ENCODE data around the gene RGS6. TPM values are rescaled to one million over a fixed set of nuclear protein-coding genes. Genes with fewer than 3 reads are reported as not detected.

RGS6 gene
- polyA plus RNA-seq, 3 donors = not detected

GRCh38 chr14:72471346-72471745 is 539.1 kb downstream of the RGS6 start:
- H3K4me3 ChIP-seq (replicated peaks in 1 of 3; ENCODE audit: low read depth in 2 of 3, low read length in 3 of 3) = no peak overlapping the region
- TF ChIP-seq CTCF (IDR thresholded peaks at IDR 0.05) = no peak
- Mint-ChIP-seq H3K27ac (no peak overlapping the region), H3K36me3 (no peaks in the 10 kb centered on the region), H3K9me3 (peaks cover 0 to 5% (median 2%) of the 10 kb centered on the region in 7 donors), H3K4me3 (no peak overlapping the region), H3K4me1 (peaks cover 3% of the 10 kb centered on the region), H3K27me3 (ENCODE audit: low read depth in 3 of 3) (peaks cover 1 to 5% (median 1%) of the 10 kb centered on the region in 3 donors)
- intact Hi-C loops (cut with micrococcal nuclease) = no loop called here
- H3K4me2 ChIP-seq (replicated peaks; ENCODE audit: extremely low read depth, low read length, poor library complexity, severe bottlenecking) = no peak overlapping the region
- WGBS (ENCODE audit: insufficient coverage) = 98% methylated on average over 4 of the region's 6 CpGs
- no peaks in the 10 kb centered on the region for H3K4me1 ChIP-seq (ENCODE audit: control insufficient read depth in 1 of 2, insufficient read depth in 2 of 2, low read length in 2 of 2)
- H3K9me3 ChIP-seq (replicated peaks in 1 of 2; ENCODE audit: control insufficient read depth in 1 of 2, insufficient read depth in 1 of 2, low read length in 2 of 2) = peaks cover 0 to 4% of the 10 kb centered on the region in 2 donors
- no peak overlapping the region for H3K9ac ChIP-seq (ENCODE audit: insufficient read depth, low read length, poor library complexity, severe bottlenecking)
- no peaks in the 10 kb centered on the region for H3K79me2 ChIP-seq (ENCODE audit: insufficient read depth, low read length)
- no peaks in the 10 kb centered on the region for H4K20me1 ChIP-seq (ENCODE audit: insufficient read depth, low read length)
- no peak overlapping the region for H2AFZ ChIP-seq (ENCODE audit: insufficient read depth, low read depth, low read length, poor library complexity, severe bottlenecking)
- no peaks in the 10 kb centered on the region for H3K27me3 ChIP-seq (ENCODE audit: control insufficient read depth in 2 of 2, insufficient read depth in 2 of 2, low read length in 2 of 2)
- no peak for DNase-seq
- H3K27ac ChIP-seq (ENCODE audit: low read depth in 1 of 2, low read length in 2 of 2) = no peak overlapping the region
- no peaks in the 10 kb centered on the region for H3K36me3 ChIP-seq (replicated peaks in 1 of 2; ENCODE audit: control insufficient read depth in 1 of 2, insufficient read depth in 2 of 2, low read length in 2 of 2)

GRCh38 chr14:72472845-72473244 is 540.6 kb downstream of the RGS6 start:
- TF ChIP-seq CTCF (IDR thresholded peaks at IDR 0.05) = no peak
- H3K36me3 ChIP-seq (replicated peaks in 1 of 2; ENCODE audit: control insufficient read depth in 1 of 2, insufficient read depth in 2 of 2, low read length in 2 of 2) = no peaks in the 10 kb centered on the region
- H3K27me3 Mint-ChIP-seq (ENCODE audit: low read depth in 3 of 3) = peaks cover 2 to 8% (median 4%) of the 10 kb centered on the region in 3 donors
- 95% methylated on average over 8 of the region's 14 CpGs for WGBS (ENCODE audit: insufficient coverage)
- intact Hi-C loops (cut with micrococcal nuclease) = no loop called here
- H4K20me1 ChIP-seq (ENCODE audit: insufficient read depth, low read length) = no peaks in the 10 kb centered on the region
- H3K27ac ChIP-seq (ENCODE audit: low read depth in 1 of 2, low read length in 2 of 2) = no peak overlapping the region
- H3K79me2 ChIP-seq (ENCODE audit: insufficient read depth, low read length) = no peaks in the 10 kb centered on the region
- no peak for DNase-seq
- no peak overlapping the region for H3K4me3 Mint-ChIP-seq
- H3K9me3 ChIP-seq (replicated peaks in 1 of 2; ENCODE audit: control insufficient read depth in 1 of 2, insufficient read depth in 1 of 2, low read length in 2 of 2) = no peaks in the 10 kb centered on the region
- no peaks in the 10 kb centered on the region for H3K36me3 Mint-ChIP-seq
- H3K4me1 Mint-ChIP-seq = peaks cover 16% of the 10 kb centered on the region
- H3K9me3 Mint-ChIP-seq = peaks cover 0 to 2% (median 0%) of the 10 kb centered on the region in 7 donors
- no peak overlapping the region for H3K4me3 ChIP-seq (replicated peaks in 1 of 3; ENCODE audit: low read depth in 2 of 3, low read length in 3 of 3)
- peaks cover 5 to 10% of the 10 kb centered on the region in 2 donors for H3K4me1 ChIP-seq (ENCODE audit: control insufficient read depth in 1 of 2, insufficient read depth in 2 of 2, low read length in 2 of 2)
- H2AFZ ChIP-seq (ENCODE audit: insufficient read depth, low read depth, low read length, poor library complexity, severe bottlenecking) = no peak overlapping the region
- no peak overlapping the region for H3K4me2 ChIP-seq (replicated peaks; ENCODE audit: extremely low read depth, low read length, poor library complexity, severe bottlenecking)
- no peak overlapping the region for H3K27ac Mint-ChIP-seq
- no peaks in the 10 kb centered on the region for H3K27me3 ChIP-seq (ENCODE audit: control insufficient read depth in 2 of 2, insufficient read depth in 2 of 2, low read length in 2 of 2)
- H3K9ac ChIP-seq (ENCODE audit: insufficient read depth, low read length, poor library complexity, severe bottlenecking) = no peak overlapping the region
